ENCODE measurements around the gene TGFBR3.

TGFBR3 gene

GRCh38 chr1:91885716-91886506 lies at the start of gene TGFBR3:
TSS of gene TGFBR3 (minus strand) at chr1:91886151. CDS start at chr1:91861531, 24,620 bp downstream.
- no peak for FAIRE-seq

GRCh38 chr1:91929250-91929649 lies 43.3 kb upstream of the TGFBR3 start:
- no peak for FAIRE-seq

DNA sequence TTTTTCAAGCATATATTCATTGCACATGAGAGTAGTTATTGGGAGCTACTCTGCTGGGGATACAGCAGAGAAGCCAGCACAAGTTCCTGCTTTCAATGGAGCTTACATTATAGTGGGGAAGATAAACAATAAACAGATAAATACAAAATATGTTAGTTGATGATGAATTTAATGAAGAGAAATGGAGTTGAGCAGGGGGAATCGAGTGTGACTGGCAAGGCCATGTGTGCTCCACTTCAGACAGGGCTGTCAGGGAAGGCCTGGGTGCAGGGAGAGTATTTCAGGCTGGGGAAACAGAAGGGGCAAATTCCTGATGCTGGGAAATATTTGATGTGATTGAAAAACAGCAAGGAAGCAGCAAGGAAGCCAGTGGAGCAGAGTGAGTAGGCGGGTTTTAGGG lies 42.1 kb upstream of the TGFBR3 start:
- FAIRE-seq, result no peak

- FAIRE-seq, result no peak
These were observed 39.9 kb upstream of the TGFBR3 start for GRCh38 chr1:91925644-91926435.

DNA sequence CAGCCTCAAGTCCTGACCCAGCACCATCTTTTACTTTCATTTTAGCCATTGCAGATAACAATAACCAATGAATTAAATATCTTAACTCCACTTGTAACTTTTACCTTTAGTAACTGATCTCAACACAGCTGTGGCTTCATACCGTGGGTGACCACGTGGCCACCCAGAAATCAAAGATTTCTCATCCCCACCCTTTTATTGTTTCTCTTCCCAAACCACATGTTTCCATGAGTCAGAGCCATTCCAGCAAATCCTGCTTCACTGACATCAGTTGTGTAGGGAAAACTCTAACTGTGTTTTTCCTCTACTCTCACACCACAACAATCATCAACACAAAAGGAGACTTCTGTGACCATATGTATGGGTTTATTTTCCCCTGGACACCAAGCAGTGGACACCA lies 38.2 kb upstream of the TGFBR3 start:
- no peak for FAIRE-seq

DNA sequence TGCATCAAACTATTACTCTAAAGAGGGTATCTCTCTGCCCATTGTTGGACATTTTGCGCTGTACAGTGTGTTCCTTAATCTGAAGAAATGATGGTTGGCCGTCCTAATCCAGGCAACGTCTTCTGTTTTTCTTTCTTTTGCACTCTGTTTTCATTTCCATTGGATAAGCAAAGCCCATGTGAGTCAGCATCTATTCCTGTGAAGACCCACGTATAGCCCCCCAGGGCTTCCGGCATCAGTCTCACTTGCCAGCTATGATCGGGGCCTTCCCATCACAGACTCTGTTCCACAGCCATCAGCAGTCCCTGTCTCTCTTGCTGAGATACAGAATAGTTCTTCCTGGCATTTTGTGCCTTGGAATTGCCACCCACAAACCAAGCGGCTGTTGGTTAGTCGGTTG lies 34.0 kb upstream of the TGFBR3 start:
- no peak for FAIRE-seq

- no peak for FAIRE-seq
These were observed 31.0 kb upstream of the TGFBR3 start for GRCh38 chr1:91916811-91917460.

DNA sequence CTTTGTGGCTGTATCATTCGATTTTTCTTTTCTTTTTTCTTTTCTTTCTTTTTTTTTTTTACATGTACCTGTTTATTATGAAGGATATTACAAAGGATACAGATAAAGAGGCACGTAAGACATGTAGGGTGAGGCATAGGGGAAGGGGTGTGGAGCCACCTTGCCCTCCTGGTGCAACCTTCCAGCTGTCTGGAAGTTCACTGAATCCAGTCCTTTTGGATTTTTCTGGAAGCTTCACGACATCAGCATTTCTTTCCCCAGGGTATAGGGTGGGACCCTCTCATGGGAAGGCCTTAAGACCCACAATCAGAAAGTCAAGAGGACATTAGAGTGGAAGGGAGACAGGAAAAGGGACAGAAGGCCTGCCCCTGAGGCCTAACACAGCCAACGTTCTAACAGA lies 30.1 kb upstream of the TGFBR3 start:
- no peak for FAIRE-seq

DNA sequence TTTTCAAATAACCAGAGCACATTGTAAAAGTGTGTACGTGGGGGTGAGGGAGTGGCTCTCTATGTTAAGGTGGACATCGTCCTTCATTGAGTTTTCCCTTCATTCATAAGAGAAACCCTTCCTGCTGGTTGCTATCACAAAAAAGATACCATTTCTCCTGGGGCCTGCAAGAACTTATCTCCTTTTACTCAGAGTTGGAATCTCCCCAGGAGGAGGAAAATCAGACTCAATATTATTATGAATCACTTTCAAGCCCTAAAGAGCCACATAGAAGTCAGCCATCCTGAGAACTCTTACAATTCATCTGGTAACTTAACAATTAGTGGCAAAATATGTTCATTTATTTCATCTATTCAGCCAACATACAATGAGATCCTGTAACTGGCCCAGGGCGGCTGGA lies 27.1 kb upstream of the TGFBR3 start:
- FAIRE-seq, result no peak

DNA sequence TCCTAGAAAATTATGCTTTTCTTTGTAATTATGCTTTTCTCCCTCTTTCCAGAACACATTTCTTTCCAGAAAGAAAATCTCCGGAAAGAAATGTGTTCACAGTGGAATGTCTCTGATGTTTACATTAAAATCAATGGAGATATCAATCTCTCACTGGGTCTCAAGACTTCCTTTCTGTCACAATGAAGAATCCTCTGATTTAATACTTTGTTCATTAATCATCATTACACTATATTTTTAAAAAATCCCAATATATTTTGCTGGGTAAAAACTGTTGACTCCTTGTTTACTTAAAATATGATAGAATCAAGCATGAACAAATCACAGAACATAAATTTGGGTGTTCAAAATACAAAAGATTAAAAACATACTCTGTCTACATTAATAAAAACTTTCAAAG lies 26.3 kb upstream of the TGFBR3 start:
- no peak for FAIRE-seq

GRCh38 chr1:91901231-91901630 lies 15.3 kb upstream of the TGFBR3 start:
- FAIRE-seq, result no peak

DNA sequence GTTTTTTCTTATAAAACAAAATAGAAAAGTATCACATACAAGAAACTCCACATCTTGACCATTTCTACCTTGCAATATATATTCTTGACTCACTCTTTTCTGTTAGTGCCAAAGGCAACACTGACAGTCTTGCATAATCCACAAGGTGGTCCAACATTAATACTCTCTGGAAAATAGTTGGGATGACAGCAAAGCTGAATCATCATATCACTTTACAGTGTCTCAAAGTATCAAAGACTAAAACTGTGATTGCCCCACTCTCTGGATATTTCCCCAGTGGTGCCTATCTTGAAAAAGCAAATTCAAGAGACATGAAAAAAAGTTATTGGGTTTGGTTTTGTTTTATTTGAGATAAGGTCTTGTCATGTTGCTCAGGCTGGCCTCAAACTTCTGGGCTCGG lies 14.6 kb upstream of the TGFBR3 start:
- FAIRE-seq, result no peak

GRCh38 chr1:91897016-91897415 lies 11.1 kb upstream of the TGFBR3 start:
- no peak for FAIRE-seq

DNA sequence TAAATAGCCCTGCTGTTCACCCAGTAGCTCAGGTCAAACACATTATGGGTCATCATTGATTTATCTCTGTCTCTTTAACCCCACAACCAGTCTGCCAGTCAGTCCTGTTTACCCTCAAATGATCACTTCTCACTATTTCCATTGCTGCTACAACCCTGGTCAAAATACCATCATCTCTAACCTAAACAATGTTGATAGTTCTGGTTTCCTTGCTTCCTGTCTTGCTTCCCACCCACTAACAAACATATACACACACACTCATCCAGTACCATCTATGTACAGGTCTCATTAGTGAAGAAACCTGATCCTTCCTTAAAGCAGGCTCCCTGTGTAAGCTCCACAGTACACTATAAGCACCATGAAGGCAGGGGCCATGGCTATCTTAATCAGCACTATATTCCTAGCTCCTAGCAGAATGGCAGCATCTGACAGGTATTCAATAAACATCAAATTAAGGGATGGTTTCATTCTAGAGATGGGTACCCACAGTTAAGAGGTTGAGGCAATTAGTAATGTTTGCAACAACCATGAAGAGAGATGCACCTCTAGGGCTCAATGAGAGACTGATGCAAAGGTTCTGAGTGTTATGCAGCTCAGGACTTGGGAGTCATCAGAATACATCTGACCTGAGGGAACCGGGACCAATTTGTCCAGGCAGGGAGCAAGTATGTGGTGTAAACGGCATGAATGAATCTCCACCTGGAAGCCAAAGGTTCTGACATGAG lies 10.0 kb upstream of the TGFBR3 start:
- FAIRE-seq, result no peak

- no peak for FAIRE-seq
These were observed 8.2 kb upstream of the TGFBR3 start for GRCh38 chr1:91894036-91894761.

DNA sequence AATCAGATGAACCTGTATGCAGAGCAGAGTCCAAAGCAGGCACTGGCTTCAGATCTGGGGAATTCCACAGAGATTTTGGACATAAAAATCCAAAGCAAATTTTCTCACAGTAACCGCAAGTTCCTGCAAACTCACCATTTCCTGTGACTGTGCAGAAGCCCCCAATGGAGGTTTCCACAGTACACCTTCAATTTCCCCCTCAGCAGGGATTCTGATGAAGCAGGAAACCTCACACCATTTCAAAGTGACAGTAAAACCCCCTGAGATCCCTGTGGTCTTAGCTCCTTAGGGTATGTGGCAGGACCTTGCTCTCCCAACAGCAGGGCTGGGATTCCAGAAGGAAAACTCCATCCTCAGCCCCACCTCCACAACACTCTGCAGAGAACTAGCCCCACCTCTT lies 6.0 kb upstream of the TGFBR3 start:
- no peak for FAIRE-seq

DNA sequence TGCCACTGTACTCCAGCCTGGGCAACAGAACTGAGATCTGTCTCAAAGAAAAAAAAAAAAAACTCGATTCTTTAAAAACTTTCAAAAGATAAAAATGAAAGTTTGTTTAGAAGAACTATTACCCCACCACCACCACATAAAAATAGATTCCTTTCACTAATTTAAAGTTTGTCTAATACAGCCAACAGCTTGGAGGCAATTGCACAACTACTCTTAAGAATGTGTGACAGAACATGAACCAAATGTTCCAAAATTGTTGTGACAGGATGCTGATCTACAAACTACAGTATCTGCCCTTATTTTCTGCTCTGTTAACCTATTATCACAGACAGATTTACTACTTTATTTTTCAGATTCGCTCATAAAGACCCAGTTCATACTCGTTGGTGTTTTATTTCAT lies 5.5 kb upstream of the TGFBR3 start:
- no peak for FAIRE-seq

GRCh38 chr1:91889717-91890459 lies 3.9 kb upstream of the TGFBR3 start:
- no peak for FAIRE-seq

- no peak for FAIRE-seq
These were observed 687 bp downstream of the TGFBR3 start for GRCh38 chr1:91885213-91885715.

GRCh38 chr1:91884459-91885212 lies 1.3 kb downstream of the TGFBR3 start:
- no peak for FAIRE-seq

- no peak for FAIRE-seq
These were observed 2.5 kb downstream of the TGFBR3 start for GRCh38 chr1:91883470-91883869.

Measured in islet of Langerhans (tissue), 1 donor.